Measurements from ENCODE around the gene GNAQ. TPM values are rescaled to one million over a fixed set of nuclear protein-coding genes. Genes with fewer than 3 reads are reported as not detected.
A peak's percentile ranks its signal among the peaks of the same experiment; 100 is the strongest.

Gene GNAQ
- total RNA-seq, 1 donor from 2014 or later = 64.9 TPM

GRCh38 chr9:77759391-77759790, 272.2 kb downstream of the GNAQ start:
- peaks cover 26% of the 10 kb centered on the region for H3K36me3 Mint-ChIP-seq (ENCODE audit: insufficient read depth)
- TF ChIP-seq CTCF (IDR thresholded peaks at IDR 0.05; ENCODE audit: unreplicated experiment) = no peak
- peaks cover 13% of the 10 kb centered on the region for H3K9me3 Mint-ChIP-seq (ENCODE audit: low read depth)
- peaks cover 14% of the 10 kb centered on the region for H3K4me1 Mint-ChIP-seq (ENCODE audit: low read depth)
- H3K27me3 Mint-ChIP-seq = no peaks in the 10 kb centered on the region
- peak overlapping the region; percentile 84 for H3K27ac Mint-ChIP-seq
- no peak for DNase-seq (ENCODE audit: low spot score, unreplicated experiment)
- H3K4me3 Mint-ChIP-seq (ENCODE audit: low read depth) = no peak overlapping the region

- no peak overlapping the region for H3K4me3 Mint-ChIP-seq (ENCODE audit: low read depth)
- TF ChIP-seq CTCF (IDR thresholded peaks at IDR 0.05; ENCODE audit: unreplicated experiment) = no peak
- H3K27me3 Mint-ChIP-seq = no peaks in the 10 kb centered on the region
- peaks cover 22% of the 10 kb centered on the region for H3K36me3 Mint-ChIP-seq (ENCODE audit: insufficient read depth)
- peaks cover 9% of the 10 kb centered on the region for H3K9me3 Mint-ChIP-seq (ENCODE audit: low read depth)
- peaks cover 12% of the 10 kb centered on the region for H3K4me1 Mint-ChIP-seq (ENCODE audit: low read depth)
- no peak for DNase-seq (ENCODE audit: low spot score, unreplicated experiment)
- H3K27ac Mint-ChIP-seq = no peak overlapping the region
Measured at GRCh38 chr9:77756449-77756848, 275.2 kb downstream of the GNAQ start.

- TF ChIP-seq CTCF (IDR thresholded peaks at IDR 0.05; ENCODE audit: unreplicated experiment) = no peak
- no peak overlapping the region for H3K27ac Mint-ChIP-seq
- H3K4me1 Mint-ChIP-seq (ENCODE audit: low read depth) = peaks cover 16% of the 10 kb centered on the region
- H3K4me3 Mint-ChIP-seq (ENCODE audit: low read depth) = no peak overlapping the region
- DNase-seq (ENCODE audit: low spot score, unreplicated experiment) = no peak
- peaks cover 19% of the 10 kb centered on the region for H3K36me3 Mint-ChIP-seq (ENCODE audit: insufficient read depth)
- H3K9me3 Mint-ChIP-seq (ENCODE audit: low read depth) = peaks cover 6% of the 10 kb centered on the region
- no peaks in the 10 kb centered on the region for H3K27me3 Mint-ChIP-seq
Measured at GRCh38 chr9:77753180-77753579, 278.4 kb downstream of the GNAQ start.

GRCh38 chr9:77752554-77752953, 279.1 kb downstream of the GNAQ start:
- Mint-ChIP-seq H3K4me3 (ENCODE audit: low read depth) (no peak overlapping the region), H3K27me3 (no peaks in the 10 kb centered on the region), H3K9me3 (ENCODE audit: low read depth) (peaks cover 6% of the 10 kb centered on the region), H3K36me3 (ENCODE audit: insufficient read depth) (peaks cover 20% of the 10 kb centered on the region), H3K4me1 (ENCODE audit: low read depth) (peaks cover 16% of the 10 kb centered on the region), H3K27ac (no peak overlapping the region)
- no peak for DNase-seq (ENCODE audit: low spot score, unreplicated experiment)
- TF ChIP-seq CTCF (IDR thresholded peaks at IDR 0.05; ENCODE audit: unreplicated experiment) = no peak

GRCh38 chr9:77751341-77752091, 280.1 kb downstream of the GNAQ start:
- Mint-ChIP-seq H3K27me3 (no peaks in the 10 kb centered on the region), H3K4me3 (ENCODE audit: low read depth) (no peak overlapping the region), H3K36me3 (ENCODE audit: insufficient read depth) (peaks cover 13% of the 10 kb centered on the region), H3K27ac (no peak overlapping the region), H3K9me3 (ENCODE audit: low read depth) (no peaks in the 10 kb centered on the region), H3K4me1 (ENCODE audit: low read depth) (peaks cover 12% of the 10 kb centered on the region)
- DNase-seq (ENCODE audit: low spot score, unreplicated experiment) = no peak
- TF ChIP-seq CTCF (IDR thresholded peaks at IDR 0.05; ENCODE audit: unreplicated experiment) = peak; percentile 70

Measured in progenitor cell of endocrine pancreas (in vitro differentiated cells).